IMR-90 (cell line): ENCODE measurements around the gene PAK4. TPM values are rescaled to one million over a fixed set of nuclear protein-coding genes. Genes with fewer than 3 reads are reported as not detected.

Source experiments
- ATAC-seq: fragments of 200-7000 bp; cut with Tn5 transposase; 2 replicates; pipeline ENCODE4 v1.9.1; 2020; ENCODE audit warnings: low read depth, mild to moderate bottlenecking, moderate library complexity
- BruUV-seq: library from RNA; stranded (reverse); fragments of 400-500 nt; replicated peaks from 2 replicates; lab custom pipeline; 2021; lab: Mats Ljungman, UMichigan
- CTCF ChIA-PET: fragments of 300-600 bp; formaldehyde crosslinking; extraction: SDS; loops from one replicate; lab custom pipeline; 2021; ENCODE audit warnings: antibody characterized with exemption; lab: Yijun Ruan, JAX
- POLR2A ChIA-PET: fragments of 300-600 bp; sonication (Branson Sonifier 250); formaldehyde crosslinking; loops from one replicate; lab custom pipeline; 2022; ENCODE audit warnings: antibody characterized with exemption; ENCODE audit not compliant: unreplicated experiment; lab: Charles Lee
- DNase-seq: peaks from one replicate; pipeline ENCODE4 v3.0.0; 2013
- H2AFZ ChIP-seq: replicated peaks from 2 replicates; pipeline ENCODE3; 2013; ENCODE audit warnings: low read length, mild to moderate bottlenecking; ENCODE audit not compliant: poor library complexity
- H2AK5ac ChIP-seq: 2 replicates; pipeline ENCODE4 v1.6.1; 2013; ENCODE audit warnings: low read depth, low read length, inconsistent platforms
- H2AK9ac ChIP-seq: replicated peaks from 2 replicates; pipeline ENCODE3; 2013; ENCODE audit warnings: mild to moderate bottlenecking, low read depth, low read length, moderate library complexity; ENCODE audit not compliant: poor library complexity
- H2BK120ac ChIP-seq: 2 replicates; pipeline ENCODE4 v1.6.1; 2013; ENCODE audit warnings: low read depth, low read length, inconsistent platforms
- H2BK15ac ChIP-seq: 3 replicates; pipeline ENCODE4 v1.6.1; 2013; ENCODE audit warnings: low read depth, low read length, inconsistent platforms
- H2BK20ac ChIP-seq: 2 replicates; pipeline ENCODE4 v1.6.1; 2013; ENCODE audit warnings: low read depth, mild to moderate bottlenecking, inconsistent platforms, low read length, moderate library complexity
- H2BK5ac ChIP-seq: 2 replicates; pipeline ENCODE4 v1.6.1; 2013; ENCODE audit warnings: mild to moderate bottlenecking, low read depth, low read length, inconsistent platforms; ENCODE audit not compliant: poor library complexity, severe bottlenecking
- H3K14ac ChIP-seq: replicated peaks from 2 replicates; pipeline ENCODE4 v1.6.1; 2013; ENCODE audit warnings: low read depth, low read length, inconsistent platforms
- H3K18ac ChIP-seq: 2 replicates; pipeline ENCODE4 v1.6.1; 2013; ENCODE audit warnings: low read depth, low read length, control low read depth
- H3K23ac ChIP-seq: 2 replicates; pipeline ENCODE4 v1.6.1; 2013; ENCODE audit warnings: low read depth, low read length, inconsistent platforms
- H3K27ac ChIP-seq: 2 replicates; pipeline ENCODE4 v1.5.1; 2013; ENCODE audit warnings: mild to moderate bottlenecking, control low read depth, low read length; ENCODE audit not compliant: insufficient read depth
- H3K27me3 ChIP-seq: 2 replicates; pipeline ENCODE4 v1.6.1; 2013; ENCODE audit warnings: low read length; ENCODE audit not compliant: control insufficient read depth, insufficient read depth
- H3K36me3 ChIP-seq: 2 replicates; pipeline ENCODE4 v1.6.1; 2013; ENCODE audit warnings: low read length, mixed read lengths; ENCODE audit not compliant: control insufficient read depth, insufficient read depth
- H3K4ac ChIP-seq: 2 replicates; pipeline ENCODE4 v1.6.1; 2013; ENCODE audit warnings: low read depth, low read length, inconsistent platforms
- H3K4me1 ChIP-seq: 2 replicates; pipeline ENCODE4 v1.6.1; 2013; ENCODE audit warnings: low read length, mixed read lengths; ENCODE audit not compliant: control insufficient read depth, insufficient read depth
- H3K4me2 ChIP-seq: 2 replicates; pipeline ENCODE4 v1.6.1; 2013; ENCODE audit warnings: low read depth, mild to moderate bottlenecking, control low read depth, low read length, moderate library complexity
- H3K4me3 ChIP-seq: 2 replicates; pipeline ENCODE4 v1.5.1; 2013; ENCODE audit warnings: low read depth, mild to moderate bottlenecking, control low read depth, low read length, moderate library complexity; ENCODE audit not compliant: insufficient read depth
- H3K56ac ChIP-seq: 2 replicates; pipeline ENCODE4 v1.6.1; 2013; ENCODE audit warnings: low read length, inconsistent platforms; ENCODE audit not compliant: insufficient read depth; ENCODE audit errors: extremely low read depth
- H3K79me1 ChIP-seq, 2 experiments: 2 replicates each; pipeline ENCODE4 v1.6.1; 2013; ENCODE audit warnings: low read length in 2 of 2, inconsistent platforms in 1 of 2, low read depth in 1 of 2
- H3K9ac ChIP-seq: 2 replicates; pipeline ENCODE4 v1.6.1; 2013; ENCODE audit warnings: low read depth, low read length, control low read depth
- H3K9me1 ChIP-seq: 2 replicates; pipeline ENCODE4 v1.6.1; 2013; ENCODE audit warnings: low read length, inconsistent platforms; ENCODE audit not compliant: insufficient read depth
- H3K9me3 ChIP-seq: 2 replicates; pipeline ENCODE4 v1.6.1; 2013; ENCODE audit warnings: low read length; ENCODE audit not compliant: control insufficient read depth, insufficient read depth
- H4K20me1 ChIP-seq: 2 replicates; pipeline ENCODE4 v1.6.1; 2013; ENCODE audit warnings: low read length, inconsistent platforms; ENCODE audit not compliant: insufficient read depth
- H4K5ac ChIP-seq: 2 replicates; pipeline ENCODE4 v1.6.1; 2013; ENCODE audit warnings: mild to moderate bottlenecking, low read depth, low read length, control low read depth
- H4K8ac ChIP-seq, 2 experiments: 2 replicates each; pipeline ENCODE4 v1.6.1; 2013; ENCODE audit warnings: low read depth in 2 of 2, low read length in 2 of 2, control low read depth in 1 of 2, inconsistent platforms in 1 of 2
- H4K91ac ChIP-seq: 2 replicates; pipeline ENCODE4 v1.6.1; 2013; ENCODE audit warnings: low read depth, low read length, inconsistent platforms; ENCODE audit not compliant: insufficient read depth
- BHLHE40 ChIP-seq: fragments of 150-350 bp; IDR thresholded peaks from 2 replicates; pipeline ENCODE4 v1.6.1; 2016; ENCODE audit warnings: mild to moderate bottlenecking, low read depth, low read length
- CEBPB ChIP-seq: IDR thresholded peaks from 2 replicates; pipeline ENCODE4 v1.6.1; 2012; ENCODE audit warnings: low read depth, low read length, improper control_type of control experiment
- CHD1 ChIP-seq: IDR thresholded peaks from 2 replicates; pipeline ENCODE4 v1.6.1; 2012; ENCODE audit warnings: low read depth, low read length, improper control_type of control experiment
- CTCF ChIP-seq: conservative IDR thresholded peaks from 2 replicates; pipeline ENCODE4 v1.5.1; 2012; ENCODE audit warnings: mild to moderate bottlenecking, low read depth, low read length, improper control_type of control experiment
- ELK1 ChIP-seq: fragments of 150-350 bp; IDR thresholded peaks from 2 replicates; pipeline ENCODE4 v1.6.1; 2016; ENCODE audit warnings: low read depth, mild to moderate bottlenecking, low read length, moderate library complexity, borderline replicate concordance
- FOS ChIP-seq: fragments of 150-350 bp; IDR thresholded peaks from 2 replicates; pipeline ENCODE4 v1.6.1; 2016; ENCODE audit warnings: low read depth, low read length
- MAFK ChIP-seq: IDR thresholded peaks from 2 replicates; pipeline ENCODE4 v1.6.1; 2012; ENCODE audit warnings: low read depth, low read length, improper control_type of control experiment
- MAZ ChIP-seq: IDR thresholded peaks from 2 replicates; pipeline ENCODE4 v1.6.1; 2012; ENCODE audit warnings: low read depth, mild to moderate bottlenecking, low read length, improper control_type of control experiment, moderate library complexity, borderline replicate concordance
- MXI1 ChIP-seq: IDR thresholded peaks from 2 replicates; pipeline ENCODE4 v1.6.1; 2012; ENCODE audit warnings: low read depth, mild to moderate bottlenecking, low read length, moderate library complexity, borderline replicate concordance
- POLR2A ChIP-seq: IDR thresholded peaks from 2 replicates; pipeline ENCODE4 v1.6.1; 2012; ENCODE audit warnings: mild to moderate bottlenecking, low read depth, low read length
- RAD21 ChIP-seq: IDR thresholded peaks from 2 replicates; pipeline ENCODE4 v1.6.1; 2012; ENCODE audit warnings: low read length, improper control_type of control experiment
- RCOR1 ChIP-seq: IDR thresholded peaks from 2 replicates; pipeline ENCODE4 v1.6.1; 2012; ENCODE audit warnings: mild to moderate bottlenecking, low read length, improper control_type of control experiment; ENCODE audit not compliant: insufficient replicate concordance
- RFX5 ChIP-seq: IDR thresholded peaks from 2 replicates; pipeline ENCODE4 v1.8.0; 2012; ENCODE audit warnings: low read depth, mild to moderate bottlenecking, low read length, moderate library complexity
- SMC3 ChIP-seq: fragments of 150-350 bp; IDR thresholded peaks from 2 replicates; pipeline ENCODE4 v1.6.1; 2016; ENCODE audit warnings: low read depth, mild to moderate bottlenecking, antibody characterized with exemption, low read length, moderate library complexity
- USF2 ChIP-seq: fragments of 150-350 bp; IDR thresholded peaks from 2 replicates; pipeline ENCODE4 v1.6.1; 2017; ENCODE audit warnings: mild to moderate bottlenecking, antibody characterized with exemption, low read length, low read depth
- WGBS, 2 experiments: methylation state at CpG; one replicate each; pipeline versions ENCODE4 v1.1.5 to v1.1.7; 2013; ENCODE audit warnings: missing lambda C conversion rate in 2 of 2; ENCODE audit not compliant: insufficient read length in 1 of 2; ENCODE audit errors: extremely low coverage in 2 of 2; 5-methylcytosine and 5-hydroxymethylcytosine counted together
- dilution Hi-C: fragments of 300-500 bp; cut with HindIII; formaldehyde crosslinking; loops from one replicate; pipeline ENCODE4 v1.14.3; 2018; ENCODE audit warnings: low sequenced_read_pairs; ENCODE audit not compliant: unreplicated experiment
- in situ Hi-C: fragments of 300-500 bp; cut with MboI; formaldehyde crosslinking; loops from 3 replicates; pipeline ENCODE4 v1.14.3; 2019; ENCODE audit warnings: low sequenced_read_pairs, inconsistent platforms, mixed read lengths
- intact Hi-C: fragments of 100-400 bp; cut with micrococcal nuclease; formaldehyde crosslinking; loops from 2 replicates; pipeline ENCODE4 v1.10.0; 2022
- polyA plus RNA-seq, 3 experiments: library from polyadenylated mRNA; depleted of rRNA; stranded (reverse); fragments of >200 nt; gene quantifications; 2 replicates each; pipeline ENCODE4 v1.2.3, GENCODE V29; 2012; ENCODE audit warnings: low replicate concordance in 1 of 3
- total RNA-seq: library from RNA; depleted of rRNA; stranded (reverse); fragments of >200 nt; gene quantifications from 2 replicates; pipeline ENCODE4 v1.2.3, GENCODE V29; 2012

Gene PAK4
- total and polyA plus RNA-seq, 2 of the 4 experiments (the other 2 are of a cell fraction): 2.0 to 27.2 TPM

GRCh38 chr19:39099341-39099740 is 26.2 kb upstream of the PAK4 start:
- no peak for DNase-seq
- Histone ChIP-seq H4K91ac (no peak overlapping the region), H3K79me1 (no peaks in the 10 kb centered on the region), H3K56ac (no peak overlapping the region), H3K36me3 (no peaks in the 10 kb centered on the region), H2BK5ac (no peak overlapping the region), H3K4me2 (no peak overlapping the region), H2AFZ (no peak overlapping the region), H3K4me3 (no peak overlapping the region), H3K4me1 (no peaks in the 10 kb centered on the region), H3K4ac (no peak overlapping the region), H3K27me3 (peaks cover 17% of the 10 kb centered on the region), H2AK5ac (no peak overlapping the region), H2BK15ac (no peak overlapping the region), H3K27ac (no peak overlapping the region), H4K8ac (no peak overlapping the region), H3K9me1 (no peaks in the 10 kb centered on the region), H2AK9ac (no peak overlapping the region), H4K5ac (no peak overlapping the region), H2BK20ac (no peak overlapping the region), H3K18ac (no peak overlapping the region), H2BK120ac (no peak overlapping the region), H3K14ac (no peak overlapping the region), H3K9me3 (no peaks in the 10 kb centered on the region), H3K23ac (no peak overlapping the region), H4K20me1 (no peaks in the 10 kb centered on the region), H3K9ac (no peak overlapping the region)
- no peak for ATAC-seq
- intact Hi-C loops (no loop called here), in situ Hi-C loops (no loop called here), dilution Hi-C loops (no loop called here)
- 0% methylated on average over 2 of the region's 9 CpGs; no CpG with 5 or more reads in 1 of the 2 experiments for WGBS, 2 experiments
- TF ChIP-seq MAFK: no peak
- no peak for TF ChIP-seq MAZ
- TF ChIP-seq POLR2A: no peak
- no peak for TF ChIP-seq USF2
- no peak for TF ChIP-seq BHLHE40
- no peak for TF ChIP-seq FOS
- no peak for TF ChIP-seq CEBPB
- TF ChIP-seq SMC3: no peak
- TF ChIP-seq RAD21: no peak
- no peak for TF ChIP-seq RFX5
- TF ChIP-seq MXI1: no peak
- no peak for TF ChIP-seq CTCF
- TF ChIP-seq CHD1: no peak
- no peak for TF ChIP-seq ELK1
- no peak for TF ChIP-seq RCOR1
- no TSS peak for BruUV-seq
- ChIA-PET POLR2A (no interaction called here), CTCF (no interaction called here)
